HG03439 (cell line): ENCODE results near the gene CLDND1.
A peak's percentile ranks its signal among the peaks of the same experiment; 100 is the strongest.

Experiments used
- ATAC-seq: cut with Tn5 transposase; IDR thresholded peaks from one replicate; pipeline ENCODE4 v1.9.1; 2021; ENCODE audit warnings: mild to moderate bottlenecking, moderate library complexity; ENCODE audit not compliant: unreplicated experiment

CLDND1 gene

DNA sequence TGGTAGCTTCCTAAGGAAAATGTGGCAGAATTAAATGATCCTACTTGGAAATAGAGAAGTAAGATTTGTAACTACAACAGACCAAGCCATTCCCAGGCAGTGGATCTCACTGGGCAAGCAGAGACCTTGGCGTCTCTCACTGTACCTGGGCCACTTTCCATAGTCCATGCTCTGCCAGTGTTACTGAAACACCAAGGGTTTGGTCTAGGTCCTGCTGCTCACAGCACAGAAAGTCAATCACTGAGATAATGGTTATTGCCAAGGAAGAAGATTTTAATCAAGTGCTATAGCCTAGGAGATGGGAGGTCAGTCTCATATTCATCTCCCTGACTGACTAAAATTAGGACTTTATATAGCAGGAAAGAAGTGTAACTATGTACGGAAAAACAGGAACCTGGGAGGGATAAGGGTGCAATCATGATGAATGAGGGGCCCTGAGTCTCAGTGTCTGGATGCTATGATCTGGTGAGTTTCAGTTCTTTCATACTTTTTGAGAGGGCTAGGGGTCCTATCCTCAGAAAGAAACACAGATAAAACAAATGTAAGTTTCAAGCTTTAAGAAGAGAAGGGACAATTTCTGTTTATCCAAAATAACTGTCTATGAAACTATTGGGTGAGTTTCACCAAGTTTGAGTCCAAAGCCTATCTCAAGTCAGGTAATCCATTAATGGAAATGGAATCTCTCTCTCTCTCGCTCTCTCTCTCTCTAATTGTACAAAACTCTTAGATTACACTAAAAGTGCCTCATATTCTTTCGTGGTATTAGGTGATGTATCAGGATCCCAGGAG, 29.7 kb upstream of the CLDND1 start:
- ATAC-seq, result no peak

DNA sequence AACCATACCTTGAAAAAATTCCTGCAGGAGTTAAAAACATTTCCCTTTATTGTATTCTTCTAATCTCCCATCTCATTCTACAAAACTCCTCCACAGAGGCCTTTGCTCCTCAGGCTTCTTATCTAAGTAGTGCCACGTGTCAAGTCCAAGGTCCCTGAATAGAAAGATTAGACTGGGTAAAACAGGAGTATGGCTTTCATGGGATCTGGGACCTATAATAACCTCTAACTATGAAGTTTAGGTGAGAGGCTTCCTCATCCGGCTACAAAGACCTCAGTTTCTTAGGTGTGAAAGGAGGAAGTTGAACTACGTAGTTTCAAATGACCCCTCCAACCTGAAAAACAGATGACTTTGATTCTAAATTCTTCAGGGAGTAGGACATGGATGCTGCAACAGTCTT, 29.1 kb upstream of the CLDND1 start:
- ATAC-seq, result no peak

DNA sequence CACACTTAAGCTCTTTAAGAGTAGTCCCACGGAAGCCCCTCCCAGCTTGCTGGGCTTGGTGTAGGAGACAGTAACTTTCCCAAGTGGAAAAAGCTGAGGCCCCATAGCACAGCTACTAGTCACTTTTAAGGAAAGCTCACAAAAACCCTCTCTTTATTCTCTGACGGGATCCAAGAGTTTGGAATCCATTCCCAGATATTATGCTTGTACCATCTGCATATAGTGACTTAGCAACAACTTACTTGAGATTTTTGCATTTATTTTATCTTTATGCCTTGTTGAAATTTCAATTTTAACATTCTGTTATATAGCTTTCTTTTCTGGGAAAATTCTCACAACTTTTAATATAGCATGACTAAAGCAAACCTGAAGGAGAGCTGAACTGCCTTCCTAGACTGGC, 28.5 kb upstream of the CLDND1 start:
- no peak for ATAC-seq

DNA sequence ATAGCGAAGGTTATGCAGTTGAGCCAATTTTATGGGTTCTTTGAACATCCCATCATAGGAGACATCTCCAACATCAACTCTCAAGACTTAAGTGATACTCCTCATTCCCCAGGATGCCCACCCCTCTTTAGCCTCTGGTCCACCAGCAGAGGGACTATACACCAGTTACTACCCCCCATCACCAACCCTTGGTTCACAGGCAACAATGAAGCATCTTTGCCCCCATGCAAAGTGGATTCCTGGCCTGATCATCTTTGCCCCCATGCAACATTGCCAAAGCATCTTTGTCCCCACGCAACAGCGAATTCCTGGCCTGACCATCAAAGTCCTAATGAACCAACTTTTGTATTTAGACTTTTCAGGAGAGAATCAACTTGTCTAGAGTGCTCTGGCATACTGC, 28.1 kb upstream of the CLDND1 start:
- no peak for ATAC-seq

DNA sequence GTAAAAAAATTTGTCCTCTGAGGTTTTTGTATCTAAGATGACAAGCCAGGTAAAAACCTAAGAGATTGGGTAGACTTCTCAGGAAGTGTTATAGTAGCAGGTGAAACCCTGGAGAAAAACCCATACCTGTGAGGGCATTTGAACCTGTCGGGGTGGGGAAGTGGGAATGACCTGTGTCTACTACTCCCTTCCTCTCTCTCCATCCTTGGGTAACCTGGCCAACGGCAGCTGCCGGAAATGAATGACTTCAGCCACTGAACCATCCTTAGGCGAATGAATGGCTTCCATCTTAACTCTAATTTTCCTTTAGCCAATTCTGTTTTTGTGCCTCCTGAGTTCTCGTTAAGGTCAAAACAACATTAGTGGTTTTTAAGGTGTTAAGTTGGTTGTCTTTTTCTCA, 25.8 kb upstream of the CLDND1 start:
- ATAC-seq, result no peak

DNA sequence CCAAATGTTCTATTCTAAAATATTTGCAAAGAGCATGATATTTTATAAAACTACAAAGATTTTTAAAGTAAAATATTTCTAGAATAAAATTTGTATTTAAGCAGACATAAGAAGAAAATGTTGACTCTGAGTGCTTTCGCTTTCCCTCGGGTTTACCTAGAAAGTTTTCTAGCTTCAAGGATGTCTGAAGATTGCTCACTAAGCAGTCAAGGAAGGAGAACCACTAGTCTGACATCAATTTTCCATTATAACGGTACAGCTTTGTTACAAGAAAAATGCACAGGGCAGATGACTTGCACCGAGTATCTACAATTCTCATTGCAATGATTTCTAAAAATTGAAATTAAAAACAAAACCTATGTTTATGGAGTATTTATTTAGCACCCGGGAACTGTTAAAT, 23.2 kb upstream of the CLDND1 start:
- ATAC-seq, result peak; percentile 46

DNA sequence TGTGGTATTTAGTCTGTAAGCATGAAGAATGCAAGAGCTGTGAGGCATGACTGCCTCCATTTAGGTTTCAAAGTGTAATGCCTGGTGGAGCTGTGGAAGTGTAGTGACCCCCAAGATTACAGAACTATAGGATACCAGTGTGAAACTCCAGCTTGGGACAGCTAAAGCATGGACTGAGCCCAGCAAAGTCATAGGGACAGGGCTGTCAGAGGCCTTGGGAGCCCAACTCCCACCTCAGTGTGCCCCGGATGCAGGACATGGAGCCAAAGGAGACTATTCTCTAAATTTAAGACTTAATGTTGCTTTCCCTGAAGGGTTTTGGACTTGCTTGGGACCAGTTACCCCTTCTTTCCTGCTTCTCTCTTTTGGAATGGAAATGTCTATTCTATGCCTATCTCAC, 19.9 kb upstream of the CLDND1 start:
- no peak for ATAC-seq

DNA sequence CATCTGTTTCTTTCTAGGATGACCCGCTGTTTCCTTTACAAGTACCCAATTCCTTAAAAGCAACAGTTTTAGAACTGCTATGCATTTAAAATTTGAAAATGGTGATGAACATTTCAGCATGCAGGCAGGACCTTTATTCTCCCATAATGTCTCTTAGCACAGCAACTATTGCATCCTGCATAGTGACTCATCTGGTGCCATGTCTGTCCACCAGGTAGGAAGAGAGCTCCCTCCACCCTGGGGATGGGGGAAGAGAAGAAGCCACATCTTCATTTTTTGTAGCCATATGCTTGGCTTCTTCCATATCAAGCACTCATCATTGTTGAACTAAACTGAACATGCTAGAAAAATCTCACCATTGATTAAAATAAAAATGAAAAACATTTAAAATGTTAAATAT, 19.0 kb upstream of the CLDND1 start:
- no peak for ATAC-seq

DNA sequence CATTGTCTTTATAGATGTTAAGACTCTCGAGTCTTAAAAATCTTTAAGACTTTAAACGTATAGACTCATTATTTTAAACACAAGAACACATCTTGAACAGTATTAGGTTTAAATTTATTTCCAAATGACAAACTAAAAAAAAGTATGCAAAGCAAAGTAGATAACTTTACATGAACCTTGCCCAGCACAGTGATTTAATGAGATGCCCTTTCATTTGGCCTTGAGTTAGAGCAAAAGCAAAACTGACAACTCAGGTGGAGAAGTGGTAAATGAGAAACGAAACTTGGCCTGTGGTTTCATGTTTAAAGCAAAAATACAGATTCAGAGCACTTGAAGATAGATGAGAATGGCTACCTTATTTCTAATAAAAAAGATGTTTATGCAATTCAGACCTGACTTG, 17.6 kb upstream of the CLDND1 start:
- ATAC-seq, result peak; percentile 49

DNA sequence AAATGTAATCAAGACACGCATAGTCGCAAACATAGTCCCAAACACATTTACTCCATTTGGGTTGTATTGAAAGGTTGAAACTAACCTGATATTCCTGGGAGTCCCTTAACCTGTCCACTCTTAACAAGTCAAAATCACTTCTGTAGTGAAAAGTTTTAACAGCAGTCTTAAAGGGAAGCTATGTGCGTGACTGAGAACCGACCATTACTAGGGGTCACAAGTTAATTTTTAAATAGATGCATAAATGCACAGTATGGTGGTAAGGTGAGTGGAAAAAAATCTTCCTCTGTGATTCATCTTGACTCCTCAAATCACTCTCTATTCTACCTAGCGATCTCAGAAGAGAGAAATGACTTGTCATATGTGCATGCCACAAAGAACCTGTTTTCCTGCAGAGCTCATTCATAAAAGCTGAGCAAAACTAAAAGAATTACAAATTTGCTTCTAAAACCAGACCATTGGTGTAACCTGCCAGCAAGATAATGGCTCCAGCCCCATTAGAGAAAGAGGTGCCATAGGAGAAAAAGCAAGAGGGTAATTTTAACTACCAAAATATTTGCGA, 13.8 kb upstream of the CLDND1 start:
- peak; percentile 68 for ATAC-seq

DNA sequence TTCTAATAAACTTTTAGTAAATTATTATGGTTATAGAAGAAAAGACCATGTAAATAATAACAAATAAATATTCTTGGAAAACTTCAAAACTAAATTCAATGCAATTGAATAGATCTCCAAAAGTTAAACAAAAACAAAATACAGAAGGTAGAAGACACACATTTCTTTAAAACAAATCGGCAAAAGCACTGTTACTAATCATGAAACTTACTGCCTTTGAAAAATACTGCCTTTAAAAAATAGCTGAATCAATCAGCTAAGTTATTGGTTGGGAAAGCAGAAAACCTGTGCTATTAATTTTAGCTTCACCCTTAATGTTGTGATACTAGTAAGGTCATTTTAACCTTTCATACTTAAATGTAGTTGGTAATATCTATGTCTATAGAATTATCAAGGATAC, 12.0 kb upstream of the CLDND1 start:
- no peak for ATAC-seq

DNA sequence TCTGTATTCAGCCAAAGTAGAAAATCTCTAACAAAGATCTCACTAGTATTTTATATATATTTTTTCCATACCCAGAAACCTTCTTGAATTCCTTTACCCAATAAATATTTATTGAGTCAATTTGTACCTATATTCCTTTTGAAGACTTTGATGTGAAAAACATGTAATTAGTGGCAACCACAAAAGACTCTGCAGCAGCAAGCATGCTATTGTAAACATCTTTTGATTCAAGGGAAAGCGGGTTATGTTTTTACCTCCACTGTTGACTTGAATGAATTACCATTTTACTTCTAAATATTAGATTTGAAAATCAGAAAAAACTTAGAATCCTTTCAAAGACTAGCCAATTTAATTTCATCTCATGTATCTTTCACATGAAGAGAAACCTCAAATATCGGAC, 11.5 kb upstream of the CLDND1 start:
- no peak for ATAC-seq

DNA sequence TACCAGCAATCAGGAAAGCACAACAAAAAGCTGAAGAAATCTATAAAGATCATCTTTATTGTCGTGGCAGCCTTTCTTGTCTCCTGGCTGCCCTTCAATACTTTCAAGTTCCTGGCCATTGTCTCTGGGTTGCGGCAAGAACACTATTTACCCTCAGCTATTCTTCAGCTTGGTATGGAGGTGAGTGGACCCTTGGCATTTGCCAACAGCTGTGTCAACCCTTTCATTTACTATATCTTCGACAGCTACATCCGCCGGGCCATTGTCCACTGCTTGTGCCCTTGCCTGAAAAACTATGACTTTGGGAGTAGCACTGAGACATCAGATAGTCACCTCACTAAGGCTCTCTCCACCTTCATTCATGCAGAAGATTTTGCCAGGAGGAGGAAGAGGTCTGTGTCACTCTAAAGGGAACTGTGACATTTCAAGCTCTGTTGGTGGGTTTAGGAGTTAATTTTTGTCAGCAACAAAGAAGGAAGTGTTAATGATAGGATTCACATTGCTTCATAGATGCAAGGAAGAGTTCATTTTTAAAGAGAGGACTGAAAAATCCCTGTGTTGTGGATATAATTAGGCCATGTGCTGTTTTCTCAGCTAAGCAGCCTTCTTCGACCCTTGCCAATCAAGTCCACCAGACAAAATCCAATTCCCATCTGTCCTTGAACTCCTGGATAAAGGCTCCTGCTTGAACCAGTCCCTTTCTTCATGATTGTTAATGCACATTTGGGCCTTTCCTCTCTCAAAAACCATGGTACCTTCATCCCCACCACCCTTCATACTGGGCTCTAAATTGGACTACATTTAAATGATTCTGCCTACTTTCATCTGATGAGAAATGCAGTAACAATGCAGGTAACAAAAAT, 10.2 kb upstream of the CLDND1 start:
- ATAC-seq, result no peak

DNA sequence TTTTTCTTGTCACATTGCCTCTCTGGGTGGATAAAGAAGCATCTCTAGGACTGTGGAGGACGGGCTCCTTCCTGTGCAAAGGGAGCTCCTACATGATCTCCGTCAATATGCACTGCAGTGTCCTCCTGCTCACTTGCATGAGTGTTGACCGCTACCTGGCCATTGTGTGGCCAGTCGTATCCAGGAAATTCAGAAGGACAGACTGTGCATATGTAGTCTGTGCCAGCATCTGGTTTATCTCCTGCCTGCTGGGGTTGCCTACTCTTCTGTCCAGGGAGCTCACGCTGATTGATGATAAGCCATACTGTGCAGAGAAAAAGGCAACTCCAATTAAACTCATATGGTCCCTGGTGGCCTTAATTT, 9.6 kb upstream of the CLDND1 start:
- ATAC-seq, result no peak

DNA sequence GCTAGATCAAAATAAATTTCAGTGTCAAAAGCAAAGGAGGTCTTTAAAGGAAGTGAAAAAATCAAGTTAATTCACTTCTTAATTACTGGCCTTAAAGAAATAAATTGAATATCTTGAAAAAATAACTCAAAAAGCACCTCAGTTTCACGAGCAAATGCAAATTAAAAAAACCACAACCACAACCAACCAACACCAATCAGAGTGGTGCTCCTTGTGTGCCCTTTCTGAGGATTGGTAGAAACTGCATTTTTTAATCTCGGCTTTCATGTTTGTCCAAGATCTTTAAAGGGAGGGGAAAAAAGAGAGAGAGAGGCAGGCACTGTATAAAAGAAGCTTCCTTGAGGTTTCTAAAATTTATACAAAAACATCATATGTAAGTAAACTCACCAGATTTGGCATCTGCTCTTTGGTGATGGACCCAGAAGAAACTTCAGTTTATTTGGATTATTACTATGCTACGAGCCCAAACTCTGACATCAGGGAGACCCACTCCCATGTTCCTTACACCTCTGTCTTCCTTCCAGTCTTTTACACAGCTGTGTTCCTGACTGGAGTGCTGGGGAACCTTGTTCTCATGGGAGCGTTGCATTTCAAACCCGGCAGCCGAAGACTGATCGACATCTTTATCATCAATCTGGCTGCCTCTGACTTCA, 9.0 kb upstream of the CLDND1 start, which contains the start of gene GPR15:
TSS of gene GPR15 (plus strand) at position 357 of the 653 bp plus-strand sequence. CDS start at position 413, 56 bp downstream.
- ATAC-seq, result peak; percentile 40

DNA sequence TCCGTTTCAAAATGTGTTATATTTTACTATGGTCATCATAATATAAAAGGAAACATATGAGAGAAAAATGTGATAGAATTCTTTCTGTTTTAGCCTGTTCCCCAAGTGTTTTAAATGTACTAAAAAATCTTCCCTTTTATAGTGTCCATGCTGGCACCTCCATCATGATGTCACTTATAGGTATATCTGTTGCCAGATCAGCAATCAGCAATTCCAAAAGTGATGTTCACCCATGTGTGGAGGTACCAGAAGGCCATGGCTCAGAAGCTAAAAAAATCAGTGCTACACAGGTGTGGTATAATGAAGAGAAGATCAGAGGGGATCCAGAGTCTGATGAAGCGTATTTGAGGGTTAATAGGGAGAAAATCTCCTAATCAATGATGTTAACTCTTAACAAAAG, 8.0 kb upstream of the CLDND1 start:
- ATAC-seq, result no peak

DNA sequence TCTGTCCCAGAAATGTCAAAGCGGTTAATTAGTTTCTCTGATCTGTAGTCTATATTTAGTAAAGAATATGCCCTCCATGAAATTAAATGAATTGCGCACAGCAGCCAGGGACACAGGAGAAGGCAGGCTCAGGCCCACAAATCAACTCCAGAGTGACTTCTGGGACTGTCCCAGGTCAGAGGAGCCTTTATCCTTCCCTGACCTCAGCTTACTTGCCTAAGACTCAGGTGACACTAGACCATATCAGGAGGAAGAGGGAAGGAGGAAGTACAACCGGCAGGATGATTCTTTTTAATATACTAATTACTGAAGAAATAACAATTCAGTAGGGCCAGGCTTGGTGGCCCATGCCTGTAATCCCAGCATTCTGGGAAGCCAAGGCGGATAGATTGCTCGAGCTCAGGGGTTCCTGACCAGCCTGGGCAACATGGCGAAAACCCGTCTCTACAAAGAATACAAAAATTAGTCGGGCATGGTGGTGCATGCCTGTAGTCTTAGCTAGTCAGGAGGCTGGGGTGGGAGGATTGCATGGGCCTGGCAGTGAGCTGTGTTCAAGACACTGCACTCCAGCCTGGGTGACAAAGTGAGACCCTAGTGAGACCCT, 7.3 kb upstream of the CLDND1 start:
- no peak for ATAC-seq

DNA sequence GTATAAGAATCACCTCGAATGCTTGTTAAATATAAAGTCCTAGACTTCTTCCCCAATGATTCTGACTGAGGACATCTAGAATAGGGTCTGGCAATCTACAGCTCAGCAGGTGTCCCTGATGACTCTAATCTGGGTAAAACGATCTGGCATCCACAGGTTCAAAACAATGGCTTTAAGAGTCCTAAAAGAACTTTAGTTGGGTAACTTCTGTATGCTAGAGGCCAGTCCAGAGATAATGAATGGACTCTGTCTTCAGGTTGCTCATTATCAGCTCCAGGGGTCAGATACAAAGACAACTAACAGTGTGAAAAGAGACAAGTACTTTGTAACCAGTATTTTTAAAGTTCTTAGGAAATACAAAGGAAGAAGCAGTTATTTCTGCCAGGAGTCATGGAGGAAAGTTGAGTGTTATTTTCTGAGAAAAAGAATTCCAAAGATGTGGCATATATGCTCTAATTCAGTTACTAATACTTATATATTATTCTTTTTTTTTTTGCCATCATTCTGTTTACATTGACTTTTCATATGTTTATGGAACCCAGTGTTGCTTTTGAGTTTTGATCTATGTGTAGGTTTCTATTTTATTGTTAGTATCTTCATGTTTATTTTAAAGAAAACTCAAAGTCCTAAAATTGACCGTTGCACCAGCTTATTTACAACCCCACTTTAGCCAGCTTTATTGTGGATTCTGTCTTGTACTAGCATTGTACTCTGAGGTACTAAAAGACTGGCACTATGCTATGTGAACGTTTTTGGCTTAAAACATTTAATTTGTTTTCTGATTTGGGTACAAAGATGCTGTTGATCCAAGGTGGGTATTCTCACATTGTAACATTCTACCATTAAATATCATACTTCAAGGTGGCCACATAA, 6.0 kb upstream of the CLDND1 start:
- no peak for ATAC-seq

DNA sequence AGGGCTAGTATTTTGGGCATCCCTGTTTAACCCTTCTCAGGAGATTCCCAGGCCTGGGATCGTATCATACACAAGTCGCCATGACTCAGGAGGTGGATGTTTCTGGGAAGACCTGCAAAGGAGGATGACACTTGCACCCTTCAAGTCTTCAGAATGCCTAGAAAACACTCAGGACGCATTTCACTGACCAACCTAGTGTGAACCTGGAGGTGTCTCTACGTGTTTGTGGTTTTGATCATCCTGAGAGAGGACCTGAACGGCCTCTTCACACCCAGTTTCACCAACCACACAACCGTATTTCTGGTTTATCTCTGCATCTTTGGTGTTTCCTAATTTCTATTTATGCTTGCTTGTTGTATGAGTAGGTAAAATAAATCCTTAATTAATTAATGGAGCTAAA, 2.8 kb upstream of the CLDND1 start:
- no peak for ATAC-seq
